Small intestine (tissue), 7 donors: ENCODE data around the gene FAM43A. TPM values are rescaled to one million over a fixed set of nuclear protein-coding genes. Genes with fewer than 3 reads are reported as not detected.
A peak's percentile ranks its signal among the peaks of the same experiment; 100 is the strongest.

Experiments
- DNase-seq, 2 donors: peaks; one replicate each; pipeline versions ENCODE4 v3.0.0 to v3.0.0-alpha.2; 2013
- FAIRE-seq: peaks from 2 replicates; lab custom pipeline; 2012; peaks lifted over from hg19 to GRCh38; lab: Jason Lieb, UNC
- H3K27ac ChIP-seq, 3 donors: one replicate each; pipeline ENCODE4 v1.5.1; 2013; ENCODE audit warnings: low read length in 2 of 3, mild to moderate bottlenecking in 2 of 3, control low read depth in 1 of 3, inconsistent platforms in 1 of 3, low read depth in 1 of 3, moderate library complexity in 1 of 3
- H3K27me3 ChIP-seq, 3 donors: one replicate each; pipeline ENCODE4 v1.6.1; 2013; ENCODE audit warnings: low read length in 3 of 3, inconsistent platforms in 1 of 3; ENCODE audit not compliant: control insufficient read depth in 3 of 3, insufficient read depth in 3 of 3
- H3K36me3 ChIP-seq, 3 donors: one replicate each; pipeline ENCODE4 v1.6.1; 2013; ENCODE audit warnings: low read length in 3 of 3, inconsistent platforms in 1 of 3, low read depth in 1 of 3, mild to moderate bottlenecking in 1 of 3, moderate library complexity in 1 of 3; ENCODE audit not compliant: control insufficient read depth in 3 of 3, insufficient read depth in 2 of 3
- H3K4me1 ChIP-seq, 3 donors: one replicate each; pipeline ENCODE4 v1.6.1; 2013; ENCODE audit warnings: low read length in 2 of 3, inconsistent platforms in 1 of 3, low read depth in 1 of 3, mild to moderate bottlenecking in 1 of 3, moderate library complexity in 1 of 3; ENCODE audit not compliant: control insufficient read depth in 3 of 3, insufficient read depth in 2 of 3
- H3K4me3 ChIP-seq, 3 donors: one replicate each; pipeline ENCODE4 v1.5.1; 2013; ENCODE audit warnings: low read length in 3 of 3, control low read depth in 1 of 3, inconsistent platforms in 1 of 3, low read depth in 1 of 3, mild to moderate bottlenecking in 1 of 3, moderate library complexity in 1 of 3
- H3K9me3 ChIP-seq, 2 donors: one replicate each; pipeline ENCODE4 v1.6.1; 2013; ENCODE audit warnings: low read depth in 1 of 2, low read length in 1 of 2; ENCODE audit not compliant: control insufficient read depth in 2 of 2, insufficient read depth in 1 of 2
- WGBS, 3 donors: extraction: QIAGEN DNeasy Blood & Tissue Kit; methylation state at CpG; one replicate each; pipeline ENCODE4 v1.1.7; 2013; 5-methylcytosine and 5-hydroxymethylcytosine counted together
- polyA plus RNA-seq, 4 donors: library from polyadenylated mRNA; stranded (reverse) in 3 of 4; unstranded in 1 of 4; fragments of 200-250 nt in 3 of 4; fragments of 120-200 nt in 1 of 4; gene quantifications; one replicate each; pipeline versions ENCODE4 v1.2.1 to v1.2.3, GENCODE V29; 2013
- donor health status: healthy with polysubstance abuse.
- donor health status: control.
- donor health status: control.
- donor health status: Bipolar disorder and iron deficiency.
- donor health status: healthy.

Gene FAM43A
- polyA plus RNA-seq, 4 donors, result 0.45 to 9.8 (median 2.1) TPM

DNA sequence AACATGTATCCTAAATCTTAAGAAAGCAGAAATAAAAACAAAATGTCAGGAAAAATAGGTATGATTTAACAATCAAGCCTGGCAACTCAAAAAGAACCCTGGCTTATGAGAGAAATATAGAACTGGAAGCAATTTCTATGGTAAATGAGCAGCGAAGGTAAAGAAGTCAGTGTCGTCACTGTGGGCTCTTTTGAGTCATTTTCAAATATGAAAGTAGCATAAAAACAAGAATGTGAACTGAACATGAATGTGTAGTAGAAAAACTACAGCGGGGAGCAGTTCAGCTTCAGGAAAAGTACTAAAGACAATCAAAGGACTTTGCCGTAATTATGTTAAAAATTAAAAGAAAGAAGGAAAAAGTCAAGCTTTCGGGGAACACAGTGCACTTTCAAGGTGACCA lies 31.2 kb upstream of the FAM43A start:
- 80 to 88% (median 85%) methylated on average over 5 of the region's 5 CpGs for WGBS, 3 donors
- H3K27me3 ChIP-seq, result no peaks in the 10 kb centered on the region
- H3K4me1 ChIP-seq, result no peaks in the 10 kb centered on the region
- DNase-seq, result no peak
- no peak overlapping the region for H3K4me3 ChIP-seq
- H3K27ac ChIP-seq, result no peak overlapping the region
- H3K36me3 ChIP-seq, result peaks cover 4 to 40% (median 34%) of the 10 kb centered on the region in 3 donors
- no peak for FAIRE-seq
- no peaks in the 10 kb centered on the region for H3K9me3 ChIP-seq

DNA sequence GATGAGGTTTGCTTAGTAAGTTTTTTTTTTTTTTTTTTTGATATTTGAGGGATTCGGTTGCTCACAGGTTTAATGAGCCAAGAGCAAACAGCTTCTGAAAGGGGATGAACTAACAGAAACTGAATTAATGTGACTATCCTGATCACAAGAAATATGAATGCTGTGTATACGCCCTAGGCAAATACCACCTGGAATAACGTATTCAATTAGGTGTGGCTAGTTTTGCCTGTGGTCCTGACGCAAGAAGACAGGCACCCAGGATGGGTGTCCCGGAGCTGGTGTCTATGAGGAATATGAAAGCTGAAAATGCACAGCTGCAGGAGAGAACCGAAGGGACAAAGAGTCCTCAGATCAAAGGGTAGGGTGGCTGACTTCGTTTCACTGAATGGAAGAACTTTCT lies 28.2 kb upstream of the FAM43A start:
- FAIRE-seq, result no peak
- no peaks in the 10 kb centered on the region for H3K9me3 ChIP-seq
- H3K27ac ChIP-seq, result no peak overlapping the region
- WGBS, 3 donors, result 76 to 92% (median 80%) methylated on average over 7 of the region's 7 CpGs
- no peak overlapping the region for H3K4me3 ChIP-seq
- H3K4me1 ChIP-seq, result no peaks in the 10 kb centered on the region
- H3K36me3 ChIP-seq, result peaks cover 6 to 39% (median 20%) of the 10 kb centered on the region in 3 donors
- H3K27me3 ChIP-seq, result no peaks in the 10 kb centered on the region
- DNase-seq, result peak in 1 of 2 donors; percentile 12

GRCh38 chr3:194658477-194659242 lies 27.0 kb upstream of the FAM43A start:
- FAIRE-seq (no peak), DNase-seq (no peak)
- 79 to 89% (median 86%) methylated on average over 5 of the region's 5 CpGs for WGBS, 3 donors
- Histone ChIP-seq H3K27ac (peak overlapping the region in 1 of 3 donors; percentile 65), H3K4me3 (no peak overlapping the region), H3K4me1 (no peaks in the 10 kb centered on the region), H3K27me3 (no peaks in the 10 kb centered on the region), H3K9me3 (no peaks in the 10 kb centered on the region), H3K36me3 (peaks cover 4 to 32% (median 16%) of the 10 kb centered on the region in 3 donors)

DNA sequence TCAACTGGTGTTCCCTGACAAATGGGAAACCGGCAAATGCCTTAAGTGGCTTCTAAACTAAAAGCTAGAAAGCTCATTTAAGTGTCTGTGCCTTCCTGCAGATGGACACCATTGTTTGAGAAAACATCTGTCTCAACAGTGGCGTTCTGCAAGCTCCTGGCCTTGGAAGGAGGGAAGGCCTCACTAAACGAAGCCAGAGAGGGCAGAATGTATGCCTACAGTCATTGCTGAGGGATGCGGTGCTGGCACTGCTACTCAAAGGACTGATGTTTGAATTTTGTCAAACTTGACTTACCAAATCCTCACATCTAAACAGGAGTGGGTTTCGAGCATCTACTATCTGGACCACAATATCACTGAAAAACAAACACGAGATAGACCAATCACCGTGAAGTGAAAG lies 25.9 kb upstream of the FAM43A start:
- Histone ChIP-seq H3K4me1 (no peaks in the 10 kb centered on the region), H3K9me3 (no peaks in the 10 kb centered on the region), H3K27ac (no peak overlapping the region), H3K36me3 (peaks cover 4 to 37% (median 11%) of the 10 kb centered on the region in 3 donors), H3K4me3 (no peak overlapping the region), H3K27me3 (no peaks in the 10 kb centered on the region)
- 82 to 88% (median 87%) methylated on average over 7 of the region's 7 CpGs for WGBS, 3 donors
- FAIRE-seq, result no peak
- DNase-seq, result no peak

DNA sequence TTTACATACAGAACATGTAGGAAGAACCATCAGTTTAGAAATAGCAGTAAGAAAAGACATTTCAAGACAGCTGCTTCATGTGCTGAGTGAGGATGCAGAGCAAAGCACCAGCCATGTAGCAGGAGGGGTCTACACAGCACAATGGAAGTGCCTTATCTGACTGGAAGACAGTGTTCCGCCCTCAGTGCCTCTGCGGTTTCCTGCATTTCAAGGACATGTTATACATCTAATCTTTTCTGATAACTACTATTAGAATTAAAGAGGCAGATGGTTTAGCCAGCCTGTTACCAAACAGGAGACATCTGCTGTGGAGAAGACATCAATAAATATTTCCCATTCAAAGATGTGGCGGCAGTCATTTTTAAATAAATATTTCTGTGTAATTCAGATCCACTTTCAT lies 24.3 kb upstream of the FAM43A start:
- FAIRE-seq (no peak), DNase-seq (no peak)
- WGBS, 3 donors, result 51 to 71% (median 59%) methylated on average over 3 of the region's 3 CpGs
- Histone ChIP-seq H3K27ac (no peak overlapping the region), H3K9me3 (no peaks in the 10 kb centered on the region), H3K4me1 (no peaks in the 10 kb centered on the region), H3K36me3 (peaks cover 4 to 43% (median 15%) of the 10 kb centered on the region in 3 donors), H3K4me3 (no peak overlapping the region), H3K27me3 (no peaks in the 10 kb centered on the region)

DNA sequence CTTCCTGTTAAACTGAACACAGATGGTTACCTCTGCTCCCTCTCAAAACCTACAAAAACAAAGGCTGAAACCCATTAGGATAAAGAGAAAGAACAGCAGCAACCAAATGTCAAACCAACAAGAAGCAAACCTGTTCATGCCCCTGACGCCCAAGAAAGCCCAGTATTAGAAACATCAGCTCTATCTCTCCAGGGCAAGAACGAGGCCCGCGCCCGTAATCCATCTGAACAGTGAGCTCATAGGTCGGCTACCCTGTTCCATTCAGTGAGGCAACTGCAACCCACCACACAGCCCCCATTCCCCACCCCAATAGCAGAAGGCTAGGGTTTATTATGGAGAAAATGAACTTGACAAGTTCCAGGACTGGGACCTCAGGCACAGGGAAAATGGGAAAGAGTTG lies 23.7 kb upstream of the FAM43A start:
- H3K27ac ChIP-seq, result no peak overlapping the region
- FAIRE-seq, result no peak
- 72 to 77% (median 76%) methylated on average over 6 of the region's 6 CpGs for WGBS, 3 donors
- H3K4me3 ChIP-seq, result no peak overlapping the region
- H3K36me3 ChIP-seq, result peaks cover 4 to 43% (median 17%) of the 10 kb centered on the region in 3 donors
- DNase-seq, result no peak
- H3K27me3 ChIP-seq, result no peaks in the 10 kb centered on the region
- no peaks in the 10 kb centered on the region for H3K9me3 ChIP-seq
- no peaks in the 10 kb centered on the region for H3K4me1 ChIP-seq

GRCh38 chr3:194664857-194665256 lies 20.8 kb upstream of the FAM43A start:
- no peak for DNase-seq
- Histone ChIP-seq H3K9me3 (no peaks in the 10 kb centered on the region), H3K4me1 (no peaks in the 10 kb centered on the region), H3K36me3 (peaks cover 4 to 38% (median 15%) of the 10 kb centered on the region in 3 donors), H3K27ac (no peak overlapping the region), H3K27me3 (no peaks in the 10 kb centered on the region), H3K4me3 (no peak overlapping the region)
- no peak for FAIRE-seq
- WGBS, 3 donors, result 89% methylated on average over 7 of the region's 7 CpGs

GRCh38 chr3:194667363-194667762 lies 18.3 kb upstream of the FAM43A start:
- H3K4me1 ChIP-seq, result peaks cover 0 to 8% (median 0%) of the 10 kb centered on the region in 3 donors
- no peak overlapping the region for H3K27ac ChIP-seq
- 77 to 86% (median 80%) methylated on average over 7 of the region's 7 CpGs for WGBS, 3 donors
- peaks cover 0 to 25% (median 12%) of the 10 kb centered on the region in 3 donors for H3K36me3 ChIP-seq
- FAIRE-seq (no peak), DNase-seq (no peak)
- H3K9me3 ChIP-seq, result no peaks in the 10 kb centered on the region
- H3K4me3 ChIP-seq, result no peak overlapping the region
- H3K27me3 ChIP-seq, result no peaks in the 10 kb centered on the region
